ENCODE measurements around the gene FRMD4A.
A peak's percentile ranks its signal among the peaks of the same experiment; 100 is the strongest.

FRMD4A gene

GRCh38 chr10:13892001-13892491, 438.7 kb downstream of the FRMD4A start:
- DNase-seq (ENCODE audit: extremely low spot score): no peak
- POLR2A ChIA-PET: no interaction called here
- TF ChIP-seq L3MBTL2 (conservative IDR thresholded peaks at IDR 0.05) (peak; percentile 56), LEF1 (IDR thresholded peaks at IDR 0.05; ENCODE audit: borderline replicate concordance) (no peak)
- CTCF ChIA-PET: no interaction called here

GRCh38 chr10:13891128-13892000, 439.4 kb downstream of the FRMD4A start:
- TF ChIP-seq L3MBTL2 (conservative IDR thresholded peaks at IDR 0.05) (peak; percentile 32; the same call in 1 of the 2 replicates), HDGF (IDR thresholded peaks at IDR 0.05; ENCODE audit: borderline replicate concordance) (no peak), FOXM1 (IDR thresholded peaks at IDR 0.05; ENCODE audit: borderline replicate concordance) (no peak)
- peak; percentile 74 for DNase-seq (ENCODE audit: extremely low spot score)
- ChIA-PET CTCF (no interaction called here), POLR2A (interaction anchor here (0.7 kb wide), 1 partner anchor 9 kb away, joined by 3 read pairs; no protein-coding TSS in a partner anchor)

GRCh38 chr10:13890233-13891127, 440.2 kb downstream of the FRMD4A start:
- ChIA-PET CTCF (no interaction called here), POLR2A (interaction anchor here (0.7 kb wide), 1 partner anchor 8 kb away, joined by 3 read pairs; no protein-coding TSS in a partner anchor)
- DNase-seq (ENCODE audit: extremely low spot score): no peak
- TF ChIP-seq SUZ12 (IDR thresholded peaks at IDR 0.05) (no peak), L3MBTL2 (conservative IDR thresholded peaks at IDR 0.05) (no peak), HDGF (IDR thresholded peaks at IDR 0.05; ENCODE audit: borderline replicate concordance) (no peak)

GRCh38 chr10:13887761-13888160, 443.0 kb downstream of the FRMD4A start:
- DNase-seq (ENCODE audit: extremely low spot score): no peak
- CTCF ChIA-PET: no interaction called here
- no peak for TF ChIP-seq LEF1 (IDR thresholded peaks at IDR 0.05; ENCODE audit: borderline replicate concordance)
- no peak for TF ChIP-seq ELF4 (IDR thresholded peaks at IDR 0.05)
- no peak for TF ChIP-seq SP1 (IDR thresholded peaks at IDR 0.05)
- no peak for TF ChIP-seq FOXM1 (IDR thresholded peaks at IDR 0.05; ENCODE audit: borderline replicate concordance)
- no peak for TF ChIP-seq ZNF384 (IDR thresholded peaks at IDR 0.05)
- TF ChIP-seq FOXA1 (IDR thresholded peaks at IDR 0.05): no peak
- POLR2A ChIA-PET: no interaction called here

- POLR2A ChIA-PET: no interaction called here
- TF ChIP-seq BHLHE40 (IDR thresholded peaks at IDR 0.05; ENCODE audit: borderline replicate concordance) (no peak), LEF1 (IDR thresholded peaks at IDR 0.05; ENCODE audit: borderline replicate concordance) (no peak), ELF4 (IDR thresholded peaks at IDR 0.05) (no peak), SUZ12 (IDR thresholded peaks at IDR 0.05) (no peak), FOXA1 (IDR thresholded peaks at IDR 0.05) (no peak), FOXK2 (IDR thresholded peaks at IDR 0.05) (no peak), ZNF384 (IDR thresholded peaks at IDR 0.05) (no peak), L3MBTL2 (conservative IDR thresholded peaks at IDR 0.05) (no peak), CTBP1 (IDR thresholded peaks at IDR 0.05; ENCODE audit: borderline replicate concordance) (no peak), FOXM1 (IDR thresholded peaks at IDR 0.05; ENCODE audit: borderline replicate concordance) (no peak), HDGF (IDR thresholded peaks at IDR 0.05; ENCODE audit: borderline replicate concordance) (no peak), ARNT (IDR thresholded peaks at IDR 0.05) (no peak), SP1 (IDR thresholded peaks at IDR 0.05) (no peak), NFRKB (IDR thresholded peaks at IDR 0.05) (no peak)
- no peak for DNase-seq (ENCODE audit: extremely low spot score)
- CTCF ChIA-PET: no interaction called here
Observed at GRCh38 chr10:13885238-13885990, 445.3 kb downstream of the FRMD4A start.

- no peak for DNase-seq (ENCODE audit: extremely low spot score)
- ChIA-PET CTCF (no interaction called here), POLR2A (no interaction called here)
- TF ChIP-seq CTBP1 (IDR thresholded peaks at IDR 0.05; ENCODE audit: borderline replicate concordance) (no peak), HDGF (IDR thresholded peaks at IDR 0.05; ENCODE audit: borderline replicate concordance) (no peak), LEF1 (IDR thresholded peaks at IDR 0.05; ENCODE audit: borderline replicate concordance) (no peak), ELF4 (IDR thresholded peaks at IDR 0.05) (no peak), SUZ12 (IDR thresholded peaks at IDR 0.05) (no peak), NFRKB (IDR thresholded peaks at IDR 0.05) (no peak), PKNOX1 (IDR thresholded peaks at IDR 0.05) (no peak), FOXK2 (IDR thresholded peaks at IDR 0.05) (no peak), SP1 (IDR thresholded peaks at IDR 0.05) (no peak), ZNF384 (IDR thresholded peaks at IDR 0.05) (no peak), FOXM1 (IDR thresholded peaks at IDR 0.05; ENCODE audit: borderline replicate concordance) (no peak), FOXA1 (IDR thresholded peaks at IDR 0.05) (no peak)
Observed at GRCh38 chr10:13883636-13884444, 446.9 kb downstream of the FRMD4A start.
